ENCODE data around the gene PDIA6.

PDIA6 gene

GRCh38 chr2:10802657-10803056, 9.9 kb downstream of the PDIA6 start:
- H3K4me3 ChIP-seq (ENCODE audit: low read depth, low read length), result no peak overlapping the region
- POLR2A ChIA-PET, result no interaction called here
- no peak for DNase-seq (ENCODE audit: low read depth, low spot score)
- CTCF ChIA-PET, result interaction anchor here (1.0 kb wide), 1 partner anchor 11 kb away, joined by 4 read pairs; no protein-coding TSS in a partner anchor
- TF ChIP-seq, protein P1, sequence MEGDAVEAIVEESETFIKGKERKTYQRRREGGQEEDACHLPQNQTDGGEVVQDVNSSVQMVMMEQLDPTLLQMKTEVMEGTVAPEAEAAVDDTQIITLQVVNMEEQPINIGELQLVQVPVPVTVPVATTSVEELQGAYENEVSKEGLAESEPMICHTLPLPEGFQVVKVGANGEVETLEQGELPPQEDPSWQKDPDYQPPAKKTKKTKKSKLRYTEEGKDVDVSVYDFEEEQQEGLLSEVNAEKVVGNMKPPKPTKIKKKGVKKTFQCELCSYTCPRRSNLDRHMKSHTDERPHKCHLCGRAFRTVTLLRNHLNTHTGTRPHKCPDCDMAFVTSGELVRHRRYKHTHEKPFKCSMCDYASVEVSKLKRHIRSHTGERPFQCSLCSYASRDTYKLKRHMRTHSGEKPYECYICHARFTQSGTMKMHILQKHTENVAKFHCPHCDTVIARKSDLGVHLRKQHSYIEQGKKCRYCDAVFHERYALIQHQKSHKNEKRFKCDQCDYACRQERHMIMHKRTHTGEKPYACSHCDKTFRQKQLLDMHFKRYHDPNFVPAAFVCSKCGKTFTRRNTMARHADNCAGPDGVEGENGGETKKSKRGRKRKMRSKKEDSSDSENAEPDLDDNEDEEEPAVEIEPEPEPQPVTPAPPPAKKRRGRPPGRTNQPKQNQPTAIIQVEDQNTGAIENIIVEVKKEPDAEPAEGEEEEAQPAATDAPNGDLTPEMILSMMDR (IDR thresholded peaks at IDR 0.05; ENCODE audit: insufficient read depth, low read length, missing control alignments), result no peak

DNA sequence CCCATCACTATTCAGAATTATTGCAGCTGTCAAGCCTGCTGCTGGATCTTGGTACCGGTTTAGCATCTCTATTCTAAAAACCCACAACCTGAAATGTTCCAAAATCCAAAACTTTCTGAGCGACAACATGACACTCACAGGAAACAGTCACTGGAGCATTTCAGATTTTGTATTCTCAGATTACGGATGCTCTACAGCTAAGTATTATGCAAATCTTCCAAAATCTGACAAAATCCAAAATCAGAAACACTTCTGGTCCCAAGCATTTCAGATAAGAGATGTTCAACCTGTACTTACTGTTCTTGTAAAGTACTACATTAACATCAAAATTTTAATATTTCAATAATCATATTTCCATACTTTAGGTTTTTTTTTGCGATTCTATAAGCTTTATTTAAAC, 12.4 kb downstream of the PDIA6 start:
- ChIA-PET POLR2A (no interaction called here), CTCF (interaction anchor here (0.8 kb wide), 1 partner anchor 15 kb away, joined by 5 read pairs; no protein-coding TSS in a partner anchor)
- TF ChIP-seq, protein P1 (IDR thresholded peaks at IDR 0.05; ENCODE audit: insufficient read depth, low read length, missing control alignments), result no peak
- no peak overlapping the region for H3K4me3 ChIP-seq (ENCODE audit: low read depth, low read length)
- DNase-seq (ENCODE audit: low read depth, low spot score), result no peak

GRCh38 chr2:10798783-10799182, 13.8 kb downstream of the PDIA6 start:
- no peak overlapping the region for H3K4me3 ChIP-seq (ENCODE audit: low read depth, low read length)
- TF ChIP-seq, protein P1 (IDR thresholded peaks at IDR 0.05; ENCODE audit: insufficient read depth, low read length, missing control alignments), result no peak
- DNase-seq (ENCODE audit: low read depth, low spot score), result no peak
- CTCF ChIA-PET, result no interaction called here
- POLR2A ChIA-PET, result no interaction called here

- no peak for DNase-seq (ENCODE audit: low read depth, low spot score)
- ChIA-PET CTCF (no interaction called here), POLR2A (no interaction called here)
- TF ChIP-seq, protein P1 (IDR thresholded peaks at IDR 0.05; ENCODE audit: insufficient read depth, low read length, missing control alignments), result no peak
- H3K4me3 ChIP-seq (ENCODE audit: low read depth, low read length), result no peak overlapping the region
Observed at GRCh38 chr2:10796703-10797102, 15.9 kb downstream of the PDIA6 start.

- no peak for DNase-seq (ENCODE audit: low read depth, low spot score)
- TF ChIP-seq, protein P1 (IDR thresholded peaks at IDR 0.05; ENCODE audit: insufficient read depth, low read length, missing control alignments), result no peak
- ChIA-PET POLR2A (no interaction called here), CTCF (interaction anchor here (0.9 kb wide), 1 partner anchor 336 kb away, joined by 3 read pairs; no protein-coding TSS in a partner anchor)
- H3K4me3 ChIP-seq (ENCODE audit: low read depth, low read length), result no peak overlapping the region
Observed at GRCh38 chr2:10795508-10796046, 17.0 kb downstream of the PDIA6 start.

- no peak for DNase-seq (ENCODE audit: low read depth, low spot score)
- POLR2A ChIA-PET, result no interaction called here
- TF ChIP-seq, protein P1 (IDR thresholded peaks at IDR 0.05; ENCODE audit: insufficient read depth, low read length, missing control alignments), result no peak
- CTCF ChIA-PET, result no interaction called here
- no peak overlapping the region for H3K4me3 ChIP-seq (ENCODE audit: low read depth, low read length)
Observed at GRCh38 chr2:10794876-10795275, 17.7 kb downstream of the PDIA6 start.

Measured in AG04449 (cell line).